KBM-7 (cell line): Measurements from ENCODE around the gene CXCL3.

Source experiments
- DNase-seq: peaks from one replicate; pipeline ENCODE4 v3.0.0-alpha.2; 2015
- in situ Hi-C: fragments of 300-500 bp; cut with MboI; formaldehyde crosslinking; loops from 2 replicates; pipeline ENCODE4 v1.14.3; 2020; ENCODE audit warnings: low sequenced_read_pairs, low pct_unique_long_range_greater_than_20kb, mixed read lengths

CXCL3 gene

DNA sequence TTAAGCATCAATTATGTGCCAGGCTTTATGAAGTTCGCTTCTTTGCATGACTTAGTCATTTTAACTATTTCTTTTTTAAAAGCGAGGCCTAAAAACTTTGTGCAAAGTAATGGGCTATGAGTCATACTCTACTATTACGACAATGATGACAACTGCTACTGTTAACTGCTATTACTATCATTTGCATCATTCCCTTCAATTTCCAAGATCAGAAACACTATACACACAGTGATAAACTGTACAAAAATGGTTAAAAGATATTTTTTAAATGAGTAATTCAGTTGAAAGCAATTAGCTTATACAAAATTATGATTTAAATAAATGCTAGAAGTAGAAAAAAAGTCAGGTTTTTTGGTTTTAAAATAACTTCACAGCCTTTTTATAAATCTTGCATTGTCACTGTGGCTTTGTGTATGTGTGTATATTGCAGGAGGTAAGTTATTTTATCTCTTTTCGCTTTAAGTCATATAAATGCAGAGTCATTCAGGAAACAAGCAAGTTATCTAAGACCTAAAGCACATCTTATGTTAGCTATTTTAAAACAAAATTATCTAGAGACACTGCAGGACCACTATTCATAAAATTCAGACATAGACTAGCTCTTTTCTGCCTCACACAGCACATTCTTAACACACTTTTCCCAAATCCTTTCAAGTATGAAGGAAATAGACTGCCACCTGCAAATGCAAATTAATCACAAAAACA lies 18.5 kb upstream of the CXCL3 start:
- DNase-seq = no peak
- in situ Hi-C loops = no loop called here

DNA sequence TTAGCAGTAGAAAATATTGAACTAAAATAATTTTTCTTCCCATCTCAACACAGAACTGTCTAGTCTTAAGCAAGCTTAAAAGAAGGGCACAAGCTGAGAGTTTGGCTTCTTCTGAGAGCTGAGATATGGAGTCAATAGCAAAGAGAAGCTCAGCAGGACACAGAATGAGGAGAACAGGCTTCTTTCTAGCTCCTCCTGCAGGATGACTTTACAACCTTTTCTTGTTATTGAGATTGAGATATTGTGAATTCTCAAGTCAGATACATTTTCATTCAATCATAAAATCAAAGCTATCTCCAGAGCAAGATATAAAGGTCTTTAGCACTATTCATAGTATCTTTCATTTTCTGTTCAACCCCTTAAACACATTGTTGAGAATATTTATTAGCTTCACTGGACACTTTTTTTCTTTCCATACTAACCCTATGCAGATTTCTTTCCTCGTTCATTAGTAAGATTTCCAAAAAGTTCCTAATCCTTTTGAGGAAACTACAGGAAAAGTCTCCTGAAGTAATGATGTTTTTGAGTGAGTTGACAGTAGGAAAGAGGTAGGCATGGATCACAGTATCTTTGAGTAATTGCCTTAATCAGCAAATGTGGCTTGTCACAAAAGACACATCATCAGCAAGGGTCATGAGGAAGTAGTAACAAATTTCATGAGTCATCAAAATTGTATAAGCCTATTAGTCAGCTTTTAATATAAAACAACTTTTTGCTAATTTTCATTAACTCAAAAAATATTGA lies 17.8 kb upstream of the CXCL3 start:
- in situ Hi-C loops = no loop called here
- DNase-seq = no peak

DNA sequence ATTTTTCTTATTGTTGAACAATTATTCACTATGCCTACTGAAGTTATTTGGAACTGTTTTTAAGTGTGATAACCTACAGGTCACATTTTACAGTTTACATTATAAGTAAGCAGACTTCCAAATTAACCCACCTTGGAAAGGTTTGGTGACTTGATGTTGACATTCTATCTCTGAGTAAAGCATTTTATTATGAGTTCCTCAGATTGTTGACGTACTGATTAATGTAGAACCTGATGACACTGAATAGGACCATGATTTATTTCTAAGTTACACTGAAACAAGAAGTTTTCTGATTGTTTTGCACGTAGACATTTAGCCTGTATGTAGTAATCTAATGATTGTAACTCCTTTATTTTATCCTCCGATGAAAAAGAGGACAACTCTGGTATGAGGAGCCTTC lies 17.0 kb upstream of the CXCL3 start:
- in situ Hi-C loops = no loop called here
- no peak for DNase-seq

DNA sequence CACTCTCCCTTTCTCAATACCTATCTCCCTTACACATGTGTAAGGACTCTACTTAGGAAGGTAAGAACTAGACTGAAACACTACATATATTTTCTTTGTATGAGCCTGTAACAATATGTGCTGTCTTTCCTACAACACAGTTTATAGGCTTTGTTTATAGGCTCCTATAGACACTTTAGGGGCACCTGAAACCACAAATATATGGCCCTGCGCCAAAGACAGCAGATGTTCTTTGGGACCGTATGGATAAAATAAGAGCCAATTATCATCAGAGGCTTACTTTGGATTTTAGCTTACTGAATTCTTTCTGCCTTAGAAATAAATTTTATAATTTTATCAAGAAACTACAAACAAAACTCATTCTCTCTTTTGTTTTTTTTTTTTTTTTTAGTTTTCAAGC lies 16.6 kb upstream of the CXCL3 start:
- in situ Hi-C loops = no loop called here
- DNase-seq = no peak

DNA sequence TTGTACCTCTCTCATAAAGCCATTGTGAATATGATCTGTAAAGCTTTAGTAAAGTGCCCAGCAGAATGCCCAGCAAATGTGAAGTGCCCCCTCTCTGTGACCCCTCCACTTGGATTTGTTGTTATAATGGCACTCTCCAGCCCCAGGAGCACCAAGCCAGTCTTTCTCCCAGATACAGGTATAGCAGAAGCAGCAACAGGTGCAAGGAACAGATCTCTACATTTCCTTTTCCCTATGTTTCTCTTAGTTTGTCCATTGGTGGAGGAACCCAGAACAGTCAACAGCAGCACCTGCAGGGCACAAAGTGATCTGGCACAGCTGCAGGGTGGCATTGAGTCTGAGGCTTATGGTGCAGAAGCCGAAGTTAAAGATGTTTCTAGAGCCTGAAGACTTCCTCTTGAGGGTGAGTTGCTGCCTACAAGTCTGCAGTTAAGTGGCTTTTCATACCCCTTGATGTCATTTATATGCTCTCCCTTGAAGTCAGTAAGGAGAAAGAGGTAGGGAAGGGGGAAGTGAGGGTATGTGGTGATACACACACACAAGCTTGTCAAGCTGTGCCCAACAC lies 16.1 kb upstream of the CXCL3 start:
- in situ Hi-C loops = no loop called here

DNA sequence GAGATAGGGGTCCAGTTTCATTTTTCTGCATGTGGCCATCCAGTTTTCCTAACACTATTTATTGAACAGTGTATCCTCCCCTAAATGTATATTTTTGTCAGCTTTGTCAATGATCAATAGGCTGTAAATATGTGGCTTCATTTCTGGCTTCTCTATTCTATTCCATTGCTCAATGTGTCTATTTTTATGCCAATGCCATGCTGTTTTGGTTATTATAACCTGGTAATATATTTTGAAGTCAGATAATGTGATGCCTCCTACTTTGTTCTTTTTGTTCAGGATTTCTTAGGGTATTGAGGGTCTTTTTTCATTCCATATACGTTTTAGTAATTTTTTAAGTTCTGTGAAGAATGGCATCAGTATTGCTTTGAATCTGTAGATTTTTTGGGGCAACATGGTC lies 8.7 kb upstream of the CXCL3 start:
- no peak for DNase-seq
- in situ Hi-C loops = no loop called here

More for the DNA sequence above, 16.1 kb upstream of the CXCL3 start:
- no peak for DNase-seq

DNA sequence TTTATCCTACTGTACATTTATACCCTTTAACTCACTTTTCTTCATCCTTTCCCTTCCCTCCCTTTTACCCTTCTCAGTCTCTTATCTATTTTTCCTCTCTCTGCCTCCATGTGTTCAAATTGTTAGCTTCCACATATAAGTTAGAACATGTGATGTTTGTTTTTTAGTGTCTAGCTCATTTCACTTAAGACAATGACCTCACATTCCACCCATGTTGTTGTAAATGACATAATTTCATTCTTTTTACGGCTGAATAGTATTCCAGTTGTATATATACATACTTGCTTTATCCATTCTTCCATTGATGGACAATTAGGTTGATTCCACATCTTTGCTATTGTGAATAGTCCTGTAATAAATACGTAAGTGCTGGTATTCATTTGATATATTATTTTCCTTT lies 7.3 kb upstream of the CXCL3 start:
- DNase-seq = no peak
- in situ Hi-C loops = no loop called here

DNA sequence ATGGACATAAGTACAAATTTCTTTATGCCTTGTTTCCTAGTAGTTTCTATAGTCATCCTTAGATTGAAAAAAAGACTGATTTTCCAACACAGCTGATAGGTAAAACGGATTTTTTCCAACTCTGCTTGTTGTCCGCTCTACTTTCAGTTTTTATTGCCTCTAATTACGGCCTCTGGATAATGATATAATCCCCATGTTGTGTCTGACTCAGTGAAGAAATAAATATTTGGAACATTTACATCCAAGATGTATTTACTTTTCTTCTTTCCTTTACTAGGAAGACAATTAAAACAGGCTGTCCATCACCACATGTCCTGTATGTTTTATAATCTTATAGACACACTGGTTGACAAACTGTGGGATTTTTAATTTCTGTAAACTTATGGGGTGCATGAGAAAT lies 6.8 kb upstream of the CXCL3 start:
- DNase-seq = no peak
- in situ Hi-C loops = no loop called here

DNA sequence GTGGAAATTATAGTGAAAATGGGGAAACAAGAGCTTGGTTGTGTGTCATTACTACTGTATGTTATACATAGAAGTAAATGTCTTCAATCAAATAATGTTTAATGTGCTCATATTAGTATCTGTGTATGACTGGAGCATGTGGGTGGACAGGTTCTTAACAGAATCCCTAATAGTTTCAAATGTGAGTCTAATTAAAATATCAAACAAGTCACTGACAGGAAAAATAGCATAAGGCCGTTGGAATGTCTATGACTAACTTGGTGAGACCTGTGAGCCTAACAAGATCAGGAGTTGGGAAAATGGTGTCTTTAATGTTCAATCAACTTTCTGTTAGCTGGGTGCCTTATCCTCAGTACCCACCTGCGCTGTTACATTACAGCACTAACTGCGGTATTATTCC lies 6.2 kb upstream of the CXCL3 start:
- no peak for DNase-seq
- in situ Hi-C loops = no loop called here

DNA sequence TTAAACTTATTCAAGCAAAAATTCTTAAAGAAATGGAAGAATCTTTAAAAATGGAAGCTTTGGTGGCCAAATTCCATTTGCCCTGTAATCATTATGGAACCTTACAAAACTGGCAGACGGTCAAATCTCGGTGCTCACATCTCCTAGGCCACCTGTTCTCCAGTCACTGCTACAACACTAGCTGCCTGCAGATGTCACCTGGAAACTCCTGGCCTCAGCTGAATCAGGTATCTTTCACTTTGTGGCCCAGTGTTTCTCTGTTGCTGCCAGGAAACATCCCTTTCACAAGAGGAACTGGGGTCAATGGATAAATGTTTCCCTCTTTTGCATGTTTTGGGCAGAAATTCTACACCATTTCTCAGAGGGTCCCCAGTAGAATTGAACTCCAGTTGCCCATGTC lies 4.2 kb upstream of the CXCL3 start:
- no peak for DNase-seq
- in situ Hi-C loops = no loop called here

DNA sequence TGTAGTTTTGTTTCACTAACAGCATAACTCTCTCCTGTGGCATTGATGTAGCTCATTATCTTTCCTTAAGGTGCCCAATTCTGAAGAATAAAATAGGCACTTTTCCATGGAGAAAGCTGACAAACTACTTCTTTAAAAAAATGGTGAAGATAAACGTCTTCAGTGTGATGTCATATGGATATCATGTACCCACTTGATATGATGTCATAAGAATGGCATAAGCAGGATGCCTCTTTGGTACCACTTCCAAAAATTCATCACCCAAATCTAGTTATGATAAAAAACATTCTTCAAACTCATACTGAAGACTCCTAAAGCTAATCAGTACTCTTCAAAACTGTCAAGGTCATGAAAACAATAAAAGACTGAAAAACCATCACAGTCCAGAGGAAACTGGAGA lies 2.9 kb upstream of the CXCL3 start:
- no peak for DNase-seq
- in situ Hi-C loops = no loop called here

DNA sequence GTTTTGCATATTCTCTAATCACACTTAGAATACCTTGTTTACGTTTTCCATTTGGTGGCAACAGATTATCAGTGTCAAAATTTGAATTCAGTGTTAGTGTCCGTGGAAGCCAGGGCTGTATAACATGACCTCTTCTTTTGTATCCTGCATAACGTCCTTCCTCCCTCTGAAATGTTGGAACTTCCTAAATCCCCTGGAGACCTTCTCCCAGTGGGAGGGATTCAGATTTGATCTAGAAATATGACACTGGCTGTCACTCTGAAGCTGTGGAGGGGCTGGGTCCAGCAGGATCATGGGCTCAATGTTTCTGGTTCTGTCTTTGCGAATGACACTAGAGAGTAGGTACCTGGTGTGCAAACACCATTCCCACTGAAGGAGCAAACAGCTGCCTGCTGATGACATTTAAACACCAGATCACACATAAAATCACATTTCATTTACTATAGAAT lies 850 bp upstream of the CXCL3 start:
- in situ Hi-C loops = no loop called here
- no peak for DNase-seq

DNA sequence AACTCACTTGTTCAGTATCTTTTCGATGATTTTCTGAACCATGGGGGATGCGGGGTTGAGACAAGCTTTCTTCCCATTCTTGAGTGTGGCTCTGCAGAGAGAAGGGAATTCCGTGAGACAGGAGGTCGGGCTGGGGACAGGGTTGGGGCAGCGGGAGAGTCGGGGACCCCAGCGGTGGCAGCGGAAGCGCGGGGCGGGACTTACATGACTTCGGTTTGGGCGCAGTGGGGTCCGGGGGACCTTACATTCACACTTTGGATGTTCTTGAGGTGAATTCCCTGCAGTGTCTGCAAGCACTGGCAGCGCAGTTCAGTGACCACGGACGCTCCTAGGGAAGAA lies 434 bp downstream of the CXCL3 start:
- in situ Hi-C loops = no loop called here
- peak; percentile 46 for DNase-seq

DNA sequence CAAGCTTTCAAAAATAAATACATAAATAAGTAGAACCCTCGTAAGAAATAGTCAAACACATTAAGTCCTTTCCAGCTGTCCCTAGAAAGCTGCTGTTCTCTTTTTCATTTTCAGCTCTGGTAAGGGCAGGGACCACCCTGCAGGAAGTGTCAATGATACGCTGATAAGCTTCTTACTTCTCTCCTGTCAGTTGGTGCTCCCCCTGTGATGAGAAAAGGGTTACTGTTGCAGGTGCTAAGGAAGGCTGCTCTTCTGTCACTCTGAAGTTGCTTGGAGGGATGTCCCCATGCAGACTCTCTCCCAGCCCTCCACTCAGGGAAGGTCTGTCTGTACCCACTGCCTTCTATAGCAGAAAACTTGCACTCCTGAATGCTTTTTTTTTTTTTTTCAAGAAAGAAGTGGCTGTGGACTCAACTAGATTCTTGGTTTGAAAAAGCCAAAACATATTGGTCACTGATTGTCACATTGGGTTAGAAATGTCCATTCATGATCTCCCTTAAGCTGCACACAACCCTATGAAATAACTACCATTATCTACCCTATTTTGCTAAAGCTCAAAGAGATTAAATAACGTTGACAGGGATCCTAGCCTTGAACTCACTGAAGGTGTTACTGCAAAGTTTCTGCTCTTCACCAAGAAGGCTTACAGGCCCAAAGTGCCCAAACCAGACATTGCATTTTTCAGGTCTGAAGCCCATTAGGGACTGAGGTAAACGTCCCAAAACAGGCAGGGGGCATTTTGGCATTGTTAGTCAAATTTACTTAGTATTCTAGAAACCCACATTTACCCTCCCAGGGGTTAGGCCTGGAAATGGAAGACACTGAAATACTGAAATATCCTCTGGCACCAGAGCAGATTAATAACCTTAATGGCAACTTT lies 1.2 kb downstream of the CXCL3 start:
- in situ Hi-C loops = no loop called here
- no peak for DNase-seq

DNA sequence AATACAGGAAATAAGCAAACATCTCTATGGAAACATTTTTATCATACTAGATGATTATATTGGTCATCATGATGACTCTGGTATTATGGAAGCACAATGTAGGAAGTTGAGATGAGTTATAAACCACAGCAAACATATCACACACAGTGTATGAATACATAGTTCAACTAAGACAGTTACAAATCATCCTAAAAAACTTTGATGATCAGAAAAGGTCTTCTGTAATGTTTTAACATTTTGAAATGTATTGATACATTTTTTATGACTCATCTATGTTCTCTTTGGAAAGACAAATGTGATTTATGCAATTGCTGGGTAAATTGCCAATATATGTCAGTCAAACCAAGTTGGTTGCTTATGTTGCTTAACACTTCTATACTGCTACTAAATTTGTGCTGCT lies 4.8 kb downstream of the CXCL3 start:
- no peak for DNase-seq
- in situ Hi-C loops = no loop called here

DNA sequence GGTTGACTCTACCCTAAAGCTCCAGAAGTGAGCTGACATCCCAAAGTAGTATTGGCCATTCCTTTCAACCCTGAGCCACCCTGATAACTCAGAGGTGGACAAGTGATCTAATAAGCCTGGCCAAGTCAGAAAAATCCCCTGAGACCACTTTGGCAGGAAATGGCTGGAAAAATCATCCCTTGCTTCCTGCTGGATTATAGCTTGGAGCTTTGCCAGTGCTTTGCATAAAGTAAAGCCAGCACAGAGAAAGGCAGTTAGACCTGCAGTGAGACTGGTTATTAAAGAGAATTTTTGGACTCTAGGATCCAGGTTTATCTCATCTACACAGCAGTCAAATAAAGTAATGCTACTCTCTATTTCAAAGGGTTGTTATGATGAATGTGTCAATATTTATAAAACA lies 6.4 kb downstream of the CXCL3 start:
- no peak for DNase-seq
- in situ Hi-C loops = no loop called here

DNA sequence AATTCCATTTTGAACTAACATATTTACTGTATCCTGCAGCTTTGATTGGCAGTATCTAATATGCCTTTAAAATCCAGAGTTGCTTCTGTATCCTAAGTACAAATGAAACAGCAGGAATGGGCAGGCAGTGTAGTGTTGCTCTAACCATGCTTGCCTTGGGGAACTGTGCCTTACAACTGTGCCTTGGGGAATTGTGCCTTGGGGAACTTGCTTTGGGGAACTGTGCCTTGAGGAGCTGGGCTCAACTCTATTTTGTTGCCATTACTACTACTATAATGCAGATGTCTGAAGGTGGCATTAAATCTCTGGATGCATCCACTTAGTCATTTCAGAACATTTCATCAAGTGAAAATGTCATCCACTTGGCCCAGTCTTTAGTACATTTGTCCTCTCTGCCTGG lies 6.9 kb downstream of the CXCL3 start:
- in situ Hi-C loops = no loop called here
- no peak for DNase-seq

DNA sequence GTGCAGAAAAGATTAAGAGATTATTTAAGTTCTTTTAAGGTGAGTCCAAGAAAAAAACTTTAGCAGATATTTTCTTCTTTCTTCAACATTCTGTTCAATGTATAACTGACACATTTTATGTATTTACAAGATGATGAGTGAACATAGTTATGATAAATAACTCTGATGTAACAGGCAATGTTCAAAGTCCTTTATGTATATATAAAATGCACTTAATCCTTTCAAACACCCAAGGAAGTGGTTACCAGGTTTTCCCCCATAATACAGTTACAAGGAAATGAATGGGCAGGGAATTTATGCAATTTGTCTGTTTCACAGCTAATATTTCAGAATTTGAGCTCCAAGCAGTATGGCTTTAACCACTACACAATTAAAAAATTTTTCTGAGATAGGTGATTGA lies 8.2 kb downstream of the CXCL3 start:
- in situ Hi-C loops = no loop called here
- no peak for DNase-seq

DNA sequence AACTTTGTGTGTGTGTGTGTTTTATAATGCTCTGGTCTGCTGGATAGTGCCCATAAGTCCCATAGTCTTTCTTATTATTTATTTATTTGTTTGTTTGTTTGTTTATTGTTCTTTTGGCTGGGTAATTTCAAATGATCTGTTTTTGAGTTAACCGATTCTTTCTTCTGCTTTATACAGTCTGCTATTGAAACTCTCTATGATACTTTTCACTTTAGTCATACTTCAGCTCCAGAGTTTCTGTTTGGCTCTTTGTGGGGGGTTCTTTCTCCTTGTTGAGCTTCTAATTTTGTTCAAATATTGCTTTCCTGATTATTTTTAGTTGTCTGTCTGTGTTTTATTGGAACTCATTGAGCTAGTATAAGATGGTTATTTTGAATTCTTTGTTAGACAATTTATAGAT lies 10.0 kb downstream of the CXCL3 start:
- DNase-seq = no peak
- in situ Hi-C loops = no loop called here

DNA sequence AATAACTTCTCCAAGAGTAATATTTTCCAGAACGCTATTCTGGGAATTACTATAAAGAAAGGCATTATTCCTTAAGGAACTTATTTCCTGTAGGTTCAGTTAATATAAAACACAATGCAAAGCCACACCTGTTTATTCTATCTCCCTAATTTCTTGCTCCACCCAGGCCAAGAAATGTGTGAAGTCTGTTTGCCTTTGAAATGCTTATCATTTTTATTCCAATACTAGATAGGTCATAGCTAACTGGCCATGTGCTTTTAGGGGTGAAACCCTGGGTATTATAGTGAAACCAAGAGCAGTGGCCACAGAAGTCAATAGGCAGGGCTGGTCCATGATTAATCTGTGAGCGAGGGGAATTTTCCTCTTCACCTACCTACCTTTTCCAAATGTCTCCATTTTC lies 14.8 kb downstream of the CXCL3 start:
- no peak for DNase-seq
- in situ Hi-C loops = no loop called here
